Stomach (tissue), 4 donors: ENCODE measurements around the gene EXOSC7.
"Not testable (repeated sequence)": the region's sequence is repeated elsewhere in the genome, so short reads cannot be mapped to it uniquely, and the experiment has no call there.

ENCODE experiments used
- EP300 ChIP-seq: sonication (generic); formaldehyde crosslinking; IDR thresholded peaks from one replicate; pipeline ENCODE4 v1.6.1; 2017; ENCODE audit warnings: antibody characterized with exemption
- POLR2A ChIP-seq, 4 donors: fragments of 450-650 bp; IDR thresholded peaks; one replicate each; pipeline ENCODE4 v1.6.1; 2016; ENCODE audit warnings: antibody characterized with exemption in 4 of 4, control low read depth in 2 of 4, mild to moderate bottlenecking in 1 of 4, moderate library complexity in 1 of 4
- TF ChIP-seq, protein P1 (sequence below), 7 experiments: fragments of 450-650 bp in 4 of 7; fragments of 200-600 bp in 3 of 7; sonication (generic) in 3 of 7; IDR thresholded peaks; one replicate each; pipeline ENCODE4 v1.5.1; 2016 to 2019; ENCODE audit warnings: antibody characterized with exemption in 7 of 7, control low read depth in 2 of 7, mild to moderate bottlenecking in 1 of 7

DNA sequence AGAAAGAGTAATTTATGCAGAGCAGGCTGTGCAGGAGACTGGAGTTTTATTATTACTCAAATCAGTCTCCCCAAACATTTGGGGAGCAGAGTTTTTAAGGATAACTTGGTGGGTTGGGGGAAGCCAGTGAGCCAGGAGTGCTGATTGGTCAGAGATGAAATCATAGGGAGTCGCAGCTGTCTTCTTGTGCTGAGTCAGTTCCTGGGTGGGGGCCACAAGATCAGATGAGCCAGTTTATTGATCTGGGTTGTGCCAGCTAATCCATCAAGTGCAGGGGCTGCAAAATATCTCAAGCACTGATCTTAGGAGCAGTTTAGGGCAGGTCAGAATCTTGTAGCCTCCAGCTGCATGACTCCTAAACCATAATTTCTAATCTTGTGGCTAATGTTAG is 77.8 kb downstream of the EXOSC7 start:
- TF ChIP-seq, protein P1, sequence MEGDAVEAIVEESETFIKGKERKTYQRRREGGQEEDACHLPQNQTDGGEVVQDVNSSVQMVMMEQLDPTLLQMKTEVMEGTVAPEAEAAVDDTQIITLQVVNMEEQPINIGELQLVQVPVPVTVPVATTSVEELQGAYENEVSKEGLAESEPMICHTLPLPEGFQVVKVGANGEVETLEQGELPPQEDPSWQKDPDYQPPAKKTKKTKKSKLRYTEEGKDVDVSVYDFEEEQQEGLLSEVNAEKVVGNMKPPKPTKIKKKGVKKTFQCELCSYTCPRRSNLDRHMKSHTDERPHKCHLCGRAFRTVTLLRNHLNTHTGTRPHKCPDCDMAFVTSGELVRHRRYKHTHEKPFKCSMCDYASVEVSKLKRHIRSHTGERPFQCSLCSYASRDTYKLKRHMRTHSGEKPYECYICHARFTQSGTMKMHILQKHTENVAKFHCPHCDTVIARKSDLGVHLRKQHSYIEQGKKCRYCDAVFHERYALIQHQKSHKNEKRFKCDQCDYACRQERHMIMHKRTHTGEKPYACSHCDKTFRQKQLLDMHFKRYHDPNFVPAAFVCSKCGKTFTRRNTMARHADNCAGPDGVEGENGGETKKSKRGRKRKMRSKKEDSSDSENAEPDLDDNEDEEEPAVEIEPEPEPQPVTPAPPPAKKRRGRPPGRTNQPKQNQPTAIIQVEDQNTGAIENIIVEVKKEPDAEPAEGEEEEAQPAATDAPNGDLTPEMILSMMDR (IDR thresholded peaks at IDR 0.05): not testable (repeated sequence)
- not testable (repeated sequence) for TF ChIP-seq EP300; POLR2A (IDR thresholded peaks at IDR 0.05)
